NCI-H446 (cell line): Measurements from ENCODE around the gene ITPRIP.

Experiments used
- DNase-seq, 2 experiments: peaks; one replicate each; lab custom pipeline; 2025; lab: John Stamatoyannopoulos, UW

The ITPRIP gene

GRCh38 chr10:104307576-104308438, 30.5 kb downstream of the ITPRIP start:
- DNase-seq, result no peak

GRCh38 chr10:104306897-104307296, 31.4 kb downstream of the ITPRIP start:
- DNase-seq, result no peak

GRCh38 chr10:104304927-104305326, 33.3 kb downstream of the ITPRIP start:
- DNase-seq, result no peak

GRCh38 chr10:104304356-104304745, 33.9 kb downstream of the ITPRIP start:
- DNase-seq, result no peak

- DNase-seq, result no peak
These were observed 34.5 kb downstream of the ITPRIP start for GRCh38 chr10:104303594-104304355.

- no peak for DNase-seq
These were observed 36.2 kb downstream of the ITPRIP start for GRCh38 chr10:104301907-104302690.

GRCh38 chr10:104300736-104301292, 37.5 kb downstream of the ITPRIP start:
- peak; percentile 86 to 94 for DNase-seq

GRCh38 chr10:104300002-104300735, 38.1 kb downstream of the ITPRIP start:
- peak in 1 of 2 experiments; percentile 8 for DNase-seq

GRCh38 chr10:104299031-104299904, 39.0 kb downstream of the ITPRIP start:
- no peak for DNase-seq

GRCh38 chr10:104297697-104298660, 40.3 kb downstream of the ITPRIP start:
- no peak for DNase-seq

- DNase-seq, result no peak
These were observed 41.4 kb downstream of the ITPRIP start for GRCh38 chr10:104296687-104297436.

- no peak for DNase-seq
These were observed 44.4 kb downstream of the ITPRIP start for GRCh38 chr10:104293781-104294321.

- no peak for DNase-seq
These were observed 45.3 kb downstream of the ITPRIP start for GRCh38 chr10:104293011-104293410.

- peak; percentile 17 to 78 for DNase-seq
These were observed 46.8 kb downstream of the ITPRIP start for GRCh38 chr10:104291439-104291951.

GRCh38 chr10:104288355-104288754, 49.9 kb downstream of the ITPRIP start:
- no peak for DNase-seq

- DNase-seq, result no peak
These were observed 51.3 kb downstream of the ITPRIP start for GRCh38 chr10:104286939-104287338.

GRCh38 chr10:104284846-104285245, 53.4 kb downstream of the ITPRIP start:
- no peak for DNase-seq

GRCh38 chr10:104281694-104282093, 56.6 kb downstream of the ITPRIP start:
- no peak for DNase-seq
